Keratinocyte (primary cell): Measurements from ENCODE around the gene ERG.

ENCODE experiments used
- CTCF ChIP-seq, 3 experiments: IDR thresholded peaks in 1 of 3; conservative IDR thresholded peaks in 1 of 3; optimal IDR thresholded peaks in 1 of 3; 2 replicates in 2 of 3; 3 replicates in 1 of 3; pipeline versions ENCODE3 to v1.5.1; 2011; ENCODE audit warnings: low read length in 3 of 3, mild to moderate bottlenecking in 3 of 3, moderate library complexity in 2 of 3, control low read depth in 1 of 3, inconsistent platforms in 1 of 3; ENCODE audit not compliant: insufficient read depth in 2 of 3; ENCODE audit errors: extremely low read depth in 1 of 3
- EZH2 ChIP-seq: IDR thresholded peaks from one replicate; pipeline ENCODE4 v1.6.1; 2012; ENCODE audit warnings: inconsistent platforms, mild to moderate bottlenecking, low read length, moderate library complexity

- TF ChIP-seq CTCF (optimal IDR thresholded peaks at IDR 0.05 in 1 of 3, IDR thresholded peaks at IDR 0.05 in 1 of 3, conservative IDR thresholded peaks at IDR 0.05 in 1 of 3; ENCODE audit: extremely low read depth in 1 of 3, insufficient read depth in 2 of 3, low read length in 3 of 3) (no peak), EZH2 (no peak)
Observed at GRCh38 chr21:38460171-38460742, 38.0 kb downstream of the ERG start.
